22Rv1 (cell line): ENCODE measurements around the gene VSTM4.

Source experiments
- CTCF ChIP-seq: fragments of 450-650 bp; IDR thresholded peaks from 2 replicates; pipeline ENCODE4 v1.5.1; 2017; ENCODE audit warnings: mild to moderate bottlenecking
- ZFX ChIP-seq: fragments of 450-650 bp; IDR thresholded peaks from 2 replicates; pipeline ENCODE4 v1.6.1; 2017; ENCODE audit warnings: antibody characterized with exemption, borderline replicate concordance

- TF ChIP-seq CTCF: no peak
- TF ChIP-seq ZFX: no peak
These were observed 74.7 kb downstream of the VSTM4 start for GRCh38 chr10:49040601-49041000.
